Measurements from ENCODE around the gene LILRB4.

DNA sequence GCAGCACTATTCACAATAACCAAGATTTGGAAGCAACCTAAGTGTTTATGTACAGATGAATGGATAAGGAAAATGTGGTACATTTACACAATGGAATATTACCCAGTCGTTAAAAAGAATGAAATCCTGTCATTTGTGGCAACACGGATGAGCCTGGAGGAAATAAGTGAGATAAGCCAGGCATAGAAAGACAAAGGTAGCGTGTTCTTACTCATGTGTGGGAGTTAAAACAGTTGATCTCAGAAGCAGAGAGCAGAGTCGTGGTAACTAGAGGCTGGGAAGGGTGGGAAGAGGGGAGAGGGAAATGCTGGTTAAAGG lies 29.5 kb downstream of the LILRB4 start:
- TF ChIP-seq, protein P1, sequence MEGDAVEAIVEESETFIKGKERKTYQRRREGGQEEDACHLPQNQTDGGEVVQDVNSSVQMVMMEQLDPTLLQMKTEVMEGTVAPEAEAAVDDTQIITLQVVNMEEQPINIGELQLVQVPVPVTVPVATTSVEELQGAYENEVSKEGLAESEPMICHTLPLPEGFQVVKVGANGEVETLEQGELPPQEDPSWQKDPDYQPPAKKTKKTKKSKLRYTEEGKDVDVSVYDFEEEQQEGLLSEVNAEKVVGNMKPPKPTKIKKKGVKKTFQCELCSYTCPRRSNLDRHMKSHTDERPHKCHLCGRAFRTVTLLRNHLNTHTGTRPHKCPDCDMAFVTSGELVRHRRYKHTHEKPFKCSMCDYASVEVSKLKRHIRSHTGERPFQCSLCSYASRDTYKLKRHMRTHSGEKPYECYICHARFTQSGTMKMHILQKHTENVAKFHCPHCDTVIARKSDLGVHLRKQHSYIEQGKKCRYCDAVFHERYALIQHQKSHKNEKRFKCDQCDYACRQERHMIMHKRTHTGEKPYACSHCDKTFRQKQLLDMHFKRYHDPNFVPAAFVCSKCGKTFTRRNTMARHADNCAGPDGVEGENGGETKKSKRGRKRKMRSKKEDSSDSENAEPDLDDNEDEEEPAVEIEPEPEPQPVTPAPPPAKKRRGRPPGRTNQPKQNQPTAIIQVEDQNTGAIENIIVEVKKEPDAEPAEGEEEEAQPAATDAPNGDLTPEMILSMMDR (IDR thresholded peaks at IDR 0.05) = no peak
- no peak for TF ChIP-seq POLR2A (IDR thresholded peaks at IDR 0.05)
